ENCODE results near the gene CFAP69. TPM values are rescaled to one million over a fixed set of nuclear protein-coding genes. Genes with fewer than 3 reads are reported as not detected.

The CFAP69 gene
- total and polyA plus RNA-seq, 10 of the 15 experiments (the other 5 are each of a cell fraction or from before 2014, with no cell fraction given), result 0.11 to 3.1 (median 0.48) TPM; not detected in 1

GRCh38 chr7:90266808-90267207 is 21.8 kb downstream of the CFAP69 start:
- FAIRE-seq (no peak), DNase-seq (ENCODE audit: low read depth, low spot score) (no peak), ATAC-seq (no peak)
- POLR2A ChIA-PET, result no interaction called here
- Histone ChIP-seq H3K4me2 (ENCODE audit: control insufficient read depth, insufficient read depth) (no peak overlapping the region), H3K4me3 (no peak overlapping the region), H3K27ac (ENCODE audit: control insufficient read depth, insufficient read depth) (no peak overlapping the region), H3K79me2 (ENCODE audit: control insufficient read depth, insufficient read depth, low read length) (no peaks in the 10 kb centered on the region), H3K9ac (ENCODE audit: control insufficient read depth, insufficient read depth, low read length) (no peak overlapping the region), H3K4me1 (ENCODE audit: control insufficient read depth, insufficient read depth, low read length) (no peaks in the 10 kb centered on the region), H3K27me3 (replicated peaks in 1 of 2; ENCODE audit: control insufficient read depth in 2 of 2, insufficient read depth in 2 of 2, low read length in 1 of 2) (0 out of 4 replicates have a peak, but pooled peaks cover 0 to 2% of the 10 kb centered on the region in 2 experiments), H4K20me1 (ENCODE audit: control insufficient read depth, insufficient read depth) (no peaks in the 10 kb centered on the region), H3K36me3 (ENCODE audit: control insufficient read depth in 2 of 2, insufficient read depth in 2 of 2, low read length in 1 of 2) (no peaks in the 10 kb centered on the region), H2AFZ (ENCODE audit: control insufficient read depth, low read depth, low read length) (no peak overlapping the region), H3K9me3 (replicated peaks; ENCODE audit: control insufficient read depth, insufficient read depth, low read length) (no peaks in the 10 kb centered on the region)
- in situ Hi-C loops (cut with MboI) (no loop called here), intact Hi-C loops (cut with micrococcal nuclease; ENCODE audit: unreplicated experiment) (no loop called here)
- 0% methylated on average over 3 of the region's 3 CpGs for WGBS (ENCODE audit: insufficient coverage, insufficient replicate concordance, low lambda C conversion rate, missing lambda C conversion rate)
- CTCF ChIA-PET, result interaction anchor here (0.6 to 2.8 kb wide), 5 partner anchors 31 to 160 kb away, joined by 3 to 16 read pairs (median 4); partner anchors contain the start of gene STEAP1
- SMC1A ChIA-PET (ENCODE audit: uncharacterized antibody, unreplicated experiment), result interaction anchor here (1.1 to 1.2 kb wide), 3 partner anchors 111 to 163 kb away, joined by 3 to 4 read pairs (median 3); no protein-coding TSS in a partner anchor
- RAD21 ChIA-PET (ENCODE audit: unreplicated experiment), result interaction anchor here (1.0 to 2.4 kb wide), 2 partner anchors 95 to 161 kb away, joined by 3 to 7 read pairs; no protein-coding TSS in a partner anchor
- no TSS peak for BruUV-seq (replicated peaks)
- TF ChIP-seq E4F1 (IDR thresholded peaks at IDR 0.05; ENCODE audit: borderline replicate concordance, partially characterized antibody) (no peak), RUNX3 (IDR thresholded peaks at IDR 0.05; ENCODE audit: low read length) (no peak), NRF1 (conservative IDR thresholded peaks at IDR 0.05; ENCODE audit: low read depth, low read length) (no peak), NFYB (IDR thresholded peaks at IDR 0.05; ENCODE audit: insufficient read depth, low read depth, low read length) (no peak), HCFC1 (IDR thresholded peaks at IDR 0.05; ENCODE audit: low read length) (no peak), ZNF274 (IDR thresholded peaks at IDR 0.05; ENCODE audit: insufficient read depth, insufficient read length) (no peak), MXI1 (IDR thresholded peaks at IDR 0.05; ENCODE audit: low read depth, low read length) (no peak), ZBTB33 (IDR thresholded peaks at IDR 0.05) (no peak), ZBTB40 (IDR thresholded peaks at IDR 0.05; ENCODE audit: borderline replicate concordance) (no peak), MYB (IDR thresholded peaks at IDR 0.05; ENCODE audit: borderline replicate concordance, low read depth, low read length) (no peak), ZNF207 (IDR thresholded peaks at IDR 0.05; ENCODE audit: borderline replicate concordance) (no peak), CEBPZ (IDR thresholded peaks at IDR 0.05; ENCODE audit: low read depth, low read length) (no peak)

Measured in GM12878 (cell line).